Liver (tissue), 9 donors: ENCODE data around the gene MBP. TPM values are rescaled to one million over a fixed set of nuclear protein-coding genes. Genes with fewer than 3 reads are reported as not detected.
"Not testable (repeated sequence)": the region's sequence is repeated elsewhere in the genome, so short reads cannot be mapped to it uniquely, and the experiment has no call there.

Experiments used
- DNase-seq: peaks from one replicate; pipeline ENCODE4 v3.0.0-alpha.2; 2017; ENCODE audit warnings: low spot score
- H3K27ac ChIP-seq, 2 donors: one replicate each; pipeline ENCODE4 v1.7.0; 2013; ENCODE audit warnings: inconsistent platforms in 2 of 2, low read length in 2 of 2, control low read depth in 1 of 2, low read depth in 1 of 2, mild to moderate bottlenecking in 1 of 2
- H3K27me3 ChIP-seq, 4 donors: one replicate each; pipeline versions ENCODE4 v1.6.1 to v1.7.0; 2013; ENCODE audit warnings: low read length in 3 of 4, inconsistent platforms in 1 of 4, mild to moderate bottlenecking in 1 of 4, moderate library complexity in 1 of 4; ENCODE audit not compliant: control insufficient read depth in 4 of 4, insufficient read depth in 4 of 4
- H3K36me3 ChIP-seq, 4 donors: one replicate each; pipeline versions ENCODE4 v1.6.1 to v1.7.0; 2013; ENCODE audit warnings: low read length in 3 of 4, mild to moderate bottlenecking in 3 of 4, low read depth in 1 of 4, moderate library complexity in 1 of 4; ENCODE audit not compliant: control insufficient read depth in 4 of 4, insufficient read depth in 3 of 4
- H3K4me1 ChIP-seq, 4 donors: one replicate each; pipeline versions ENCODE4 v1.6.1 to v1.7.0; 2013; ENCODE audit warnings: low read length in 3 of 4, mild to moderate bottlenecking in 3 of 4, moderate library complexity in 1 of 4; ENCODE audit not compliant: control insufficient read depth in 4 of 4, insufficient read depth in 4 of 4
- H3K4me3 ChIP-seq, 3 donors: one replicate each; pipeline versions ENCODE4 v1.6.1 to v1.7.0; 2013; ENCODE audit warnings: low read length in 3 of 3, control low read depth in 1 of 3, low read depth in 1 of 3, mild to moderate bottlenecking in 1 of 3
- H3K9ac ChIP-seq, 2 donors: one replicate each; pipeline ENCODE4 v1.7.0; 2013; ENCODE audit warnings: low read length in 2 of 2, mild to moderate bottlenecking in 2 of 2, moderate library complexity in 2 of 2, control low read depth in 1 of 2, low read depth in 1 of 2
- H3K9me3 ChIP-seq, 4 donors: one replicate each; pipeline versions ENCODE4 v1.6.1 to v1.7.0; 2013; ENCODE audit warnings: low read length in 3 of 4; ENCODE audit not compliant: control insufficient read depth in 4 of 4
- ATF3 ChIP-seq: IDR thresholded peaks from 2 replicates; pipeline ENCODE4 v1.6.1; 2016; ENCODE audit warnings: antibody characterized with exemption
- CTCF ChIP-seq: fragments of 150-350 bp; IDR thresholded peaks from 2 replicates; pipeline ENCODE4 v1.5.1; 2017; ENCODE audit warnings: improper control_type of control experiment, low read depth, low read length; ENCODE audit not compliant: missing input control
- EGR1 ChIP-seq, 2 donors: IDR thresholded peaks; 2 replicates each; pipeline ENCODE4 v1.6.1; 2016 to 2018; ENCODE audit warnings: antibody characterized with exemption in 2 of 2, low read depth in 2 of 2
- FOXA2 ChIP-seq: IDR thresholded peaks from 2 replicates; pipeline ENCODE4 v1.6.1; 2016; ENCODE audit warnings: antibody characterized with exemption
- GABPA ChIP-seq, 2 donors: IDR thresholded peaks in 1 of 2; conservative IDR thresholded peaks in 1 of 2; 2 replicates each; pipeline ENCODE4 v1.6.1; 2016; ENCODE audit warnings: antibody characterized with exemption in 2 of 2, mild to moderate bottlenecking in 1 of 2, moderate library complexity in 1 of 2
- HNF4A ChIP-seq, 2 donors: conservative IDR thresholded peaks; 2 replicates each; pipeline ENCODE4 v1.6.1; 2016; ENCODE audit warnings: antibody characterized with exemption in 2 of 2, mild to moderate bottlenecking in 2 of 2
- HNF4G ChIP-seq: IDR thresholded peaks from 2 replicates; pipeline ENCODE4 v1.6.1; 2016; ENCODE audit warnings: antibody characterized with exemption
- JUND ChIP-seq, 2 donors: IDR thresholded peaks; 2 replicates each; pipeline ENCODE4 v1.6.1; 2016; ENCODE audit warnings: antibody characterized with exemption in 2 of 2
- MAX ChIP-seq: IDR thresholded peaks from 2 replicates; pipeline ENCODE4 v1.6.1; 2016; ENCODE audit warnings: antibody characterized with exemption
- NR2F2 ChIP-seq: IDR thresholded peaks from 2 replicates; pipeline ENCODE4 v1.6.1; 2016; ENCODE audit warnings: antibody characterized with exemption
- RAD21 ChIP-seq, 2 donors: IDR thresholded peaks; 2 replicates each; pipeline ENCODE4 v1.6.1; 2016; ENCODE audit warnings: antibody characterized with exemption in 2 of 2, mild to moderate bottlenecking in 2 of 2
- REST ChIP-seq: IDR thresholded peaks from 2 replicates; pipeline ENCODE4 v1.6.1; 2016; ENCODE audit warnings: antibody characterized with exemption, mild to moderate bottlenecking
- RXRA ChIP-seq, 2 donors: IDR thresholded peaks; 2 replicates each; pipeline ENCODE4 v1.6.1; 2017 to 2018; ENCODE audit warnings: antibody characterized with exemption in 2 of 2, mild to moderate bottlenecking in 1 of 2
- SP1 ChIP-seq: IDR thresholded peaks from 2 replicates; pipeline ENCODE4 v1.6.1; 2018; ENCODE audit warnings: antibody characterized with exemption, mild to moderate bottlenecking
- TAF1 ChIP-seq: conservative IDR thresholded peaks from 2 replicates; pipeline ENCODE4 v1.6.1; 2016; ENCODE audit warnings: antibody characterized with exemption, mild to moderate bottlenecking
- YY1 ChIP-seq: IDR thresholded peaks from 2 replicates; pipeline ENCODE4 v1.6.1; 2016; ENCODE audit warnings: antibody characterized with exemption, mild to moderate bottlenecking
- ZBTB33 ChIP-seq: IDR thresholded peaks from 2 replicates; pipeline ENCODE4 v1.6.1; 2016; ENCODE audit warnings: antibody characterized with exemption
- WGBS: extraction: QIAGEN DNeasy Blood & Tissue Kit; methylation state at CpG from one replicate; pipeline ENCODE4 v1.1.7; 2013; 5-methylcytosine and 5-hydroxymethylcytosine counted together
- polyA plus RNA-seq, 2 donors: library from polyadenylated mRNA; stranded (reverse) in 1 of 2; unstranded in 1 of 2; fragments of 200-250 nt in 1 of 2; fragments of >200 nt in 1 of 2; fragmentation: Nextera tagmentation in 1 of 2; extraction: Ambion mirVana in 1 of 2; gene quantifications; one replicate each; pipeline versions ENCODE4 v1.2.1 to v1.2.3, GENCODE V29; 2013 to 2015
- total RNA-seq, 2 donors: library from RNA; depleted of rRNA; stranded (reverse); fragments of >200 nt; gene quantifications; one replicate each; pipeline ENCODE4 v1.2.3, GENCODE V29; 2014
- donor health status: healthy.
- donor health status: healthy.
- donor health status: healthy.
- donor health status: healthy.
- donor health status: healthy.

The MBP gene
- total and polyA plus RNA-seq, 4 donors, result 9.7 to 23.3 (median 17.7) TPM

- WGBS, result 70% methylated on average over 17 of the region's 17 CpGs
- Histone ChIP-seq H3K36me3 (peaks cover 0 to 6% (median 5%) of the 10 kb centered on the region in 4 donors), H3K4me1 (no peaks in the 10 kb centered on the region), H3K27me3 (no peaks in the 10 kb centered on the region), H3K9ac (no peak overlapping the region), H3K4me3 (no peak overlapping the region), H3K27ac (no peak overlapping the region), H3K9me3 (no peaks in the 10 kb centered on the region)
- TF ChIP-seq GABPA (IDR thresholded peaks at IDR 0.05 in 1 of 2, conservative IDR thresholded peaks at IDR 0.05 in 1 of 2) (no peak), EGR1 (IDR thresholded peaks at IDR 0.05; ENCODE audit: low read depth in 2 of 2) (no peak), TAF1 (no peak), FOXA2 (no peak), HNF4A (conservative IDR thresholded peaks at IDR 0.05) (no peak), YY1 (no peak), JUND (IDR thresholded peaks at IDR 0.05) (no peak), RAD21 (IDR thresholded peaks at IDR 0.05) (no peak), ATF3 (no peak), MAX (no peak), HNF4G (no peak), CTCF (no peak), RXRA (IDR thresholded peaks at IDR 0.05) (no peak), ZBTB33 (no peak), NR2F2 (no peak), REST (no peak), SP1 (no peak)
- no peak for DNase-seq
These were observed 164.7 kb downstream of the MBP start for GRCh38 chr18:76967721-76968472.

GRCh38 chr18:76967299-76967698 lies 165.3 kb downstream of the MBP start:
- not testable (repeated sequence) for H3K27ac ChIP-seq, H3K27me3 ChIP-seq, H3K9me3 ChIP-seq, H3K36me3 ChIP-seq, H3K4me1 ChIP-seq, H3K4me3 ChIP-seq, DNase-seq, H3K9ac ChIP-seq

- not testable (repeated sequence) for H3K36me3 ChIP-seq, DNase-seq, H3K4me1 ChIP-seq, H3K4me3 ChIP-seq, H3K9me3 ChIP-seq, H3K9ac ChIP-seq, H3K27ac ChIP-seq, H3K27me3 ChIP-seq
- WGBS, result 96% methylated on average over 11 of the region's 11 CpGs
These were observed 166.9 kb downstream of the MBP start for GRCh38 chr18:76965555-76966151.
